Kidney capillary endothelial cell (primary cell): Measurements from ENCODE around the gene PPM1G.
"Not testable (repeated sequence)": the region's sequence is repeated elsewhere in the genome, so short reads cannot be mapped to it uniquely, and the experiment has no call there.

Source experiments
- DNase-seq: peaks from one replicate; pipeline ENCODE4 v3.0.0-alpha.2; 2018; ENCODE audit warnings: low spot score

Gene PPM1G

GRCh38 chr2:27375513-27376099 is 33.8 kb downstream of the PPM1G start:
- no peak for DNase-seq

GRCh38 chr2:27373567-27373966 is 35.8 kb downstream of the PPM1G start:
- DNase-seq: no peak

GRCh38 chr2:27372937-27373336 is 36.5 kb downstream of the PPM1G start:
- DNase-seq: no peak

- DNase-seq: no peak
Observed at GRCh38 chr2:27370816-27371620, 38.4 kb downstream of the PPM1G start.

GRCh38 chr2:27370026-27370815 is 39.2 kb downstream of the PPM1G start, which contains the start of the genes EIF2B4 and SNX17:
Gene EIF2B4 (minus strand): TSS chr2:27370338. CDS start chr2:27370314, 24 bp downstream.
Gene SNX17 (plus strand): TSS chr2:27370616. CDS start chr2:27370744, 128 bp downstream.
- peak; percentile 97 for DNase-seq

- DNase-seq: peak; percentile 56
Observed at GRCh38 chr2:27369471-27370025, 39.8 kb downstream of the PPM1G start.

- DNase-seq: no peak
Observed at GRCh38 chr2:27363933-27364332, 45.5 kb downstream of the PPM1G start.

GRCh38 chr2:27362678-27363420 is 46.5 kb downstream of the PPM1G start:
- DNase-seq: no peak

- peak; percentile 96 for DNase-seq
Observed at GRCh38 chr2:27356382-27357181, 52.8 kb downstream of the PPM1G start, which contains the start of gene GTF3C2. Gene GTF3C2 (minus strand): TSS chr2:27356764. CDS start chr2:27343554, 13,210 bp downstream.

GRCh38 chr2:27356056-27356381 is 53.4 kb downstream of the PPM1G start:
- peak; percentile 74 for DNase-seq

GRCh38 chr2:27354597-27354927 is 54.8 kb downstream of the PPM1G start:
- DNase-seq: no peak

- DNase-seq: no peak
Observed at GRCh38 chr2:27353762-27354596, 55.4 kb downstream of the PPM1G start.

- not testable (repeated sequence) for DNase-seq
Observed at GRCh38 chr2:27353386-27353761, 56.0 kb downstream of the PPM1G start.

- no peak for DNase-seq
Observed at GRCh38 chr2:27351802-27352598, 57.4 kb downstream of the PPM1G start.

- no peak for DNase-seq
Observed at GRCh38 chr2:27350106-27350693, 59.2 kb downstream of the PPM1G start.

- no peak for DNase-seq
Observed at GRCh38 chr2:27347641-27348040, 61.8 kb downstream of the PPM1G start.

- no peak for DNase-seq
Observed at GRCh38 chr2:27336173-27336572, 73.2 kb downstream of the PPM1G start.

- no peak for DNase-seq
Observed at GRCh38 chr2:27335311-27335710, 74.1 kb downstream of the PPM1G start.
